ENCODE data around the gene HS2ST1. TPM values are rescaled to one million over a fixed set of nuclear protein-coding genes. Genes with fewer than 3 reads are reported as not detected.

Gene HS2ST1
- total RNA-seq, 2 donors from 2014 or later, result 29.0 to 31.5 TPM

DNA sequence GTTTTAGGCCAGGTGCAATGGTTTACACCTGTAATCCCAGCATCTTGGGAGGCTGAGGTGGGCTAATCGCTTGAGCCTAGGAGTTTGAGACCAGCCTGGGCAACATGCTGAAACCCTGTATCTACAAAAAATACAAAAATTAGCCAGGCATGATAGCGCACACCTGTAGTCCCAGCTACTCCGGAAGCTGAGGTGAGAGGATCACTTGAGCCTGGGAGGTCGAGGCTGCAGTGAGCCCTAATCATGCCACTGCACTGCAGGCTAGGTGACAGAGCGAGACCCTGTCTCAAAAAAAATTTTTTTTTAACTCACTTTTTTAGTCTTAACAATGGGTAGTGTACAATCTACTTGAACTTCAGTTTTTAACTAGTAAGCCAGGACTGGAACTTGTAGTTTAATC, 137.5 kb downstream of the HS2ST1 start:
- DNase-seq, result no peak
- Histone ChIP-seq H3K4me3 (ENCODE audit: low read length) (no peak overlapping the region), H3K27ac (ENCODE audit: low read depth, low read length) (no peak overlapping the region), H3K4me1 (ENCODE audit: control insufficient read depth, insufficient read depth, low read length) (no peaks in the 10 kb centered on the region), H3K9ac (ENCODE audit: extremely low read depth, low read length, poor library complexity, severe bottlenecking) (no peak overlapping the region), H3K36me3 (ENCODE audit: control insufficient read depth, insufficient read depth, low read length) (no peaks in the 10 kb centered on the region), H3K9me3 (ENCODE audit: control insufficient read depth, low read length) (peaks cover 17% of the 10 kb centered on the region), H3K27me3 (ENCODE audit: control insufficient read depth, insufficient read depth, low read length, poor library complexity, severe bottlenecking) (no peaks in the 10 kb centered on the region)
- Mint-ChIP-seq H3K27me3 (ENCODE audit: insufficient read depth) (no peaks in the 10 kb centered on the region), H3K4me1 (peaks cover 4% of the 10 kb centered on the region), H3K9me3 (peaks cover 14% of the 10 kb centered on the region), H3K4me3 (no peak overlapping the region), H3K27ac (no peak overlapping the region), H3K36me3 (ENCODE audit: low read depth) (peaks cover 14% of the 10 kb centered on the region)
- WGBS, 2 experiments (ENCODE audit: insufficient coverage in 1 of 2, insufficient read length in 1 of 2), result 94 to 100% methylated on average over 3 to 5 of the region's 5 CpGs
- TF ChIP-seq CTCF (conservative IDR thresholded peaks at IDR 0.05), result no peak

DNA sequence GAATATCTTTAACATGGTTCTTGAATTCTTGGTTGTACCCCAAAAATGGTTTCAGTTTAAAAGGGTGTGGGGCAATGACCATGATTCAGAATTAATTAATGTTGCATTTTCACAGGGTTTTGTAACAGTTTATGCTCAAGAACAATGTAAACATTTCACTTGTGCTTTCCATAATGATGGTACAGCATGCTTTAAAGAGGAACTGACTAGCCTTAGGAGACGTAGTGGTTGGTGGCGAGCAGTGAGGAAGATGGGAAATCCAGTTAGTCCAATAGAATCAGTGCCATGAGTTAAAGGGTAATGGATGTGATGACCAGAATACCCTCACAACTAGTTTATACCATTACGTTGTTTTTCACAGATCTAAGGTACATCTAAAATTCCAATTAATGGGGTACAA, 138.0 kb downstream of the HS2ST1 start:
- Histone ChIP-seq H3K4me1 (ENCODE audit: control insufficient read depth, insufficient read depth, low read length) (no peaks in the 10 kb centered on the region), H3K36me3 (ENCODE audit: control insufficient read depth, insufficient read depth, low read length) (no peaks in the 10 kb centered on the region), H3K9me3 (ENCODE audit: control insufficient read depth, low read length) (peaks cover 13% of the 10 kb centered on the region), H3K9ac (ENCODE audit: extremely low read depth, low read length, poor library complexity, severe bottlenecking) (no peak overlapping the region), H3K27me3 (ENCODE audit: control insufficient read depth, insufficient read depth, low read length, poor library complexity, severe bottlenecking) (no peaks in the 10 kb centered on the region), H3K27ac (ENCODE audit: low read depth, low read length) (no peak overlapping the region), H3K4me3 (ENCODE audit: low read length) (no peak overlapping the region)
- H3K27me3 Mint-ChIP-seq (ENCODE audit: insufficient read depth), result no peaks in the 10 kb centered on the region
- DNase-seq, result no peak
- H3K27ac Mint-ChIP-seq, result no peak overlapping the region
- H3K9me3 Mint-ChIP-seq, result peaks cover 9% of the 10 kb centered on the region
- H3K4me1 Mint-ChIP-seq, result peaks cover 4% of the 10 kb centered on the region
- no peak for TF ChIP-seq CTCF (conservative IDR thresholded peaks at IDR 0.05)
- peaks cover 11% of the 10 kb centered on the region for H3K36me3 Mint-ChIP-seq (ENCODE audit: low read depth)
- H3K4me3 Mint-ChIP-seq, result no peak overlapping the region
- WGBS, 2 experiments (ENCODE audit: insufficient coverage in 1 of 2, insufficient read length in 1 of 2), result 85 to 100% methylated on average over 2 of the region's 3 CpGs

- no peak overlapping the region for H3K27ac Mint-ChIP-seq
- Histone ChIP-seq H3K27me3 (ENCODE audit: control insufficient read depth, insufficient read depth, low read length, poor library complexity, severe bottlenecking) (no peaks in the 10 kb centered on the region), H3K9ac (ENCODE audit: extremely low read depth, low read length, poor library complexity, severe bottlenecking) (no peak overlapping the region), H3K4me3 (ENCODE audit: low read length) (no peak overlapping the region), H3K27ac (ENCODE audit: low read depth, low read length) (no peak overlapping the region), H3K9me3 (ENCODE audit: control insufficient read depth, low read length) (peaks cover 7% of the 10 kb centered on the region), H3K4me1 (ENCODE audit: control insufficient read depth, insufficient read depth, low read length) (no peaks in the 10 kb centered on the region), H3K36me3 (ENCODE audit: control insufficient read depth, insufficient read depth, low read length) (no peaks in the 10 kb centered on the region)
- H3K27me3 Mint-ChIP-seq (ENCODE audit: insufficient read depth), result no peaks in the 10 kb centered on the region
- peaks cover 6% of the 10 kb centered on the region for H3K36me3 Mint-ChIP-seq (ENCODE audit: low read depth)
- peaks cover 4% of the 10 kb centered on the region for H3K9me3 Mint-ChIP-seq
- no peak overlapping the region for H3K4me3 Mint-ChIP-seq
- peaks cover 4% of the 10 kb centered on the region for H3K4me1 Mint-ChIP-seq
- 100% methylated on average over 1 of the region's 1 CpG; no CpG with 5 or more reads in 1 of the 2 experiments for WGBS, 2 experiments (ENCODE audit: insufficient coverage in 1 of 2, insufficient read length in 1 of 2)
- DNase-seq, result no peak
- no peak for TF ChIP-seq CTCF (conservative IDR thresholded peaks at IDR 0.05)
These were observed 138.5 kb downstream of the HS2ST1 start for GRCh38 chr1:87052961-87053360.
